Raji (cell line): Measurements from ENCODE around the gene RAPGEF1.

Source experiments
- POLR2A ChIP-seq: IDR thresholded peaks from 2 replicates; pipeline ENCODE4 v1.6.1; 2011; ENCODE audit warnings: low read depth, low read length, control low read depth; ENCODE audit not compliant: insufficient read depth

The RAPGEF1 gene

DNA sequence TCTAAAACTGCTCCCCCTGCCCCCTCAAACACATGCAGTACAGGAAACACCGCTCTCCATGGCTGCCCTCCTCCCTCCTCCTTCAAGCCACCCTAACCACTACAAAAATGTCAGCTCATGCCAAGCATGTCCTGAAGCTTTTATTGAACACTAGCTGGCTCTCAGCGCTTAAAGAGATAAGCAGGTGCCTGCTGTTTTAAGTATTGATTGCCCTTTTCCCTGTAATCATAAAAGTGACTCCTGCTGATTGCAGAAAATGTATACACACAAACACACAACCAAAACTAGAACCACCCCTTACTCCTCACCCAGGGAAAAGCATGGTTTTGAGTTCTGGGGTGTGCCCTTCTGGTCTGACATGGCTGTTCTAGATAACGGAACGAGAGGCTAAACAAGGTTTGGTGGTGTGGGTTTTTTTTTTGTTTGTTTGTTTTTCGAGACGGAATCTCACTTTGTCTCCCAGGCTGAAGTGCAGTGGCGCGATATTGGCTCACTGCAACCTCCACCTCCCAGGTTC, 205.1 kb downstream of the RAPGEF1 start:
- no peak for TF ChIP-seq POLR2A

DNA sequence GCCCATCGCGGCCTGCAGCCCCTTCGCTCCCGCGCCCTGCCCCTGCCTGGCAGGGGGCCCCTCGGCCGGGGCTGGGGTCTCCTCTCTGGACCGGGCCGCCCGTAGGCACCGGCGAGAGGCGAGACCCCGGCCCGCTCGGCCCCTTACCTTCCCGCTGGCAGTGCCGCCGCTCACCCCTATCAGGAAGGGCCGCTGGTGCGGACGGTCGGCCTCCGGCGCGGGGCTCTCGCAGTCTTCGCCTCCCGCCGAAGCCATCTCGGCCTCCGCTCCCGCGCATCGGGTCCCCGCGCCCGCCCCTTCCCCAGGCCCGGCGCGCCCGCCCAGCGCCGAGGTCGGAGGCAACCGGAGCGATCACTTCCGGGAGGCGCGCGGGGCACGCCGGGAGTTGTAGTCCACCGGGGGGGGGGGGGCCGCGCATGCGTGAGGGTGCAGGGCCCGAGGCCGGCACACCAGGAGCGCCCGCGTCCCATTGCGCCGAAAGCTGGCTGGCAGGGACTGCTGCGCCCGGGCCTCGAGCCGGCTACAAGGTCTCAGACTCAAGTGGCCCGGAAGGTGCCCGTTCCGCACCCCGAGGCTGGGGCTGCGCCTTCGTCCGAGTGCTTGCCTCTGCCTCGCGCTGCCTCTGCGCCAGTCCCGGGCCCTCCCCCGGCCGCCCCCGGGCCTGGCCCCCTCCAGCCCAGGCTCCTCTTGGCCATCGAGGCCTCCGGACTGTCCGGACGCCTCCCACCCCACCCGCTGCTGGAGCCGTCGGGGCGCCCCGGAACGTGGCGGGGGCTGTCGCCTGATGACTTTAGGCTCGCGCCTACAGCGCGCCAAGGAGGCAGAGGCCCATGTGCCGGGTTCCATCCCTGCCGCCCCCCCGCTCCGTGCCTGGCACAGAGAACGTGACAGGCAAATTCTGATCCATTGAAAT, 208.7 kb downstream of the RAPGEF1 start, which contains the start of gene UCK1:
TSS of gene UCK1 (minus strand) at position 344 of the 913 bp plus-strand sequence. CDS start at position 255, 89 bp downstream.
- peak; percentile 65 for TF ChIP-seq POLR2A

DNA sequence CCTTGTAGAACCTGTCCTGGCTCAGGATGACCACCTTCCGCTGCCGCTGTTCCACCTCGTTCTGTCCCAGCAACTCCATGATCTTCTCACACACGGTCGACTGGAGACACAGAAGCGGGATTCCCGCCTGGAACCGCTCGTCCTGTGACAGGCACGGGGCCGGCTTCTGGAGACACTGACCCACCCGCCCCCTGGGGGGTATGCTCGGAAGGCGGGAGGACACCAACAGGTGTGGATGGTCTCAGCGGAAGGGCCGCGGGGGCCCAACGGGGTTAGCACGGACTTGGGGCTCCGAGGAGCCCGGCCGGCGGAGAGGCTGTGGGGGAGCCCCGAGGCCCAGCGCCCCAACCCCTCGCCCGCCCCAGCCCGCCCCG, 209.3 kb downstream of the RAPGEF1 start:
- no peak for TF ChIP-seq POLR2A

DNA sequence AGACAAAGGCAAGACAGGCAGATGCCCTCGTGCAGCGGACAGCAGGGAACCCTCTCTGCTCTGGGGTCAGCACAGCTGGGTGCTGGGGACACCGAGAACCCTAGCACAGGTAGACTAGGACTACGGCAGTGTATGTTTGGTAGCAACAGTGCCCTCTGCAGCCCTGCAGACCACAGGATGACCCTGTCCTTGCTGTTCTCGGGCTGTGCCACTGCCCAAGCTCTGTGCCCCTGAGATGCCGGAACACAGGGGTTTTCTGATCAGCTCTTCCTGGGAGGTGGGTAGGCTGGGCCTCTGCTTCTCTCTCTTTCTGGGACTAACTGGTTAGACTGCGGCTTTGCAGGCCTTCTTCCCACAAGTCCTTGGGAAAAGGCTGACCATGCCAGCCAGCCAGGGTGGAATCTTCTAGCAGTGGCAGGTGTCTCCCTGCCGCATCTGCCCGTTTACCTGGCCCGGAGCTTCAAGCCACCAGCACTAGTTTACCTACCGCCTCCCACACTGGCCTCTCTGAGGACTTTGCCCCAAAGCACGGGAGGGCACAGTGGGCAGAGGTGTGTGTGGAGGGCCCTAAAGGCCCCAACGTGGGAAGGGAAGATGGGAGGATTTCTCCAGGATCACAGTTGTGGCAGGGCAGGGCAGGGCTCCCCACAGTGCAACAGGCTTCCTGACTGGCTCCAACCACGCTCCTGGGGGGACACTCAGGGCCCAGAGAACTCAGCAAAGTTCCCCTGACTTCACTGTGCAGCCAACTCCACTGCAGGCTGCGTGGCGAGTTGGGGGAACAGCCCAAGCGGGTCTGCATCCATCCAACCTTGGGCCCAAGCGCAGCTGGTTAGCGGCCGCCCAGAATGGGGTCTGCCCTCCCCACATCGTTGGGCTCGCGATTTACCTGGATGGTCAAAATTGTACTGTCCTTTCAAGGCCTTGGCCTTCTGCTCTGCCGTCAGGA, 210.0 kb downstream of the RAPGEF1 start:
- no peak for TF ChIP-seq POLR2A

DNA sequence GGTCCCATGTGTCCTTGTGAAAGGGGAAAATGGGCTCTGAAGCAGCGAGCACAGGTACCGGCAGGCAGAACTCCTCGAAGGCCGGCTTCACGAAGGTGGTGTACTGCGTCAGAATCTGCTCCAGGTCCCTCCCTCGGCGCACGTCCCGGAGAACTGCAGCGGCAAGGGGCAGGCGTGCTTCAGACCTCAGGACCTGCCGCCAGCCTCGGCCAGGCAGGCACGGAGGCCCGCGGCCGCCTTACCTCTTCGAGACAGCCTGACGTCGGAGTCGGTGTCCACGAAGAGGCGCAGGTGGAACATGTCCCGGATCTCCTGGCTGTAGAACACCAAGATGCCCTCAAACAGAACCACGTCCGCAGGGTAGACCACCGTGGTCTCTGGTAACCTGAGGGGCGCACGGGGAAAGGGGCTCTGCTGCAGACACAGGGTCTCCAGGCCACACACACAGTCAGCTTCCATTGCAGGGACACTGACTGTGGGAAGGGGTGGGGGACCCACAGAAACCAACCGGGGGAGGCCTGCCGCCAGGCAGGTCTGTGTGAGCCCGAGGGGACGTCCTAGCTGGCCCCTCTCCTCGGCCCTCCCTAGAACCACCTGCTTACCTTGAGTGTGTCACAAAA, 210.9 kb downstream of the RAPGEF1 start:
- TF ChIP-seq POLR2A, result no peak

DNA sequence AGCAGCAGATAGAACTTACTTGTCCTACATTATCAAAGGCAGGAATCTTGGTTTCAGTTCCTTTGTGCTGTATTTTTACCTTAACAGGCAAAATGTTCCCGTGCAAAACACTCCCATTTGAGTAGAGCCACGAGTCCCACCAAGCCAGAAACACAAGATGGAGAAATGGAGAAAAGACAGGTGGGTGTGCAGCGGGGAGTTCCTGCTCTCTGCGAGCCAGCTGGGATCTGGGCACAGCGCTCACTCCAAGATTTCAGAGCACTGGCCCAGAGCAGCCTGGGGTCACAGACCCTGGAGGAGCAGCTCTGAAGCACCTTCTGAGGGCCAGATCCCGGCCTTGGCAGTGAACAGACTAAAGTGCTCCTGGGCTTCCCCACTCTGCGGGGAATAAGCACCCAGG, 211.7 kb downstream of the RAPGEF1 start:
- no peak for TF ChIP-seq POLR2A
